ENCODE measurements around the gene TLE4.
A peak's percentile ranks its signal among the peaks of the same experiment; 100 is the strongest.

Gene TLE4

DNA sequence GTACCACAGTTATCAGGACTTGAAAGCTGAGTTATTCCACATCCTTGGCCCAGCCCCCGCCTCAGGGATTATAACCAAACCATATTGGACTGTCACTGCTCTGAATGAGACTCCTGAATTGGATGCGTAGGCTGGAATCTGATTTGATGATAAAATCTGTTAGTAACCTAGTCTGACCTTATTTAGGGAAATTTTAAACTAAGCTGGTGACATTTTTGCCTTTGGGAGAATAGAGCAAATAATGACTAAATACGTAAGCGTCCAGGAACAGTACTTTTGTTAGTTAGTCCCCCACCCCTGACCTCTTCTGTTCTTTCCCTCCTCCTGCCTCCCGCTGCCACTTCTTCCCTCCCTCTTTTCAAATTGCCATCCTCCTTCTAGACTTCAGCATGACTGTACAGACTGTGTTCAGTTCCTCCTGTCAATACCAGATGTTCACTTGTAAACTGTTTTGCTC lies 92.6 kb downstream of the TLE4 start:
- DNase-seq (ENCODE audit: low read depth in 2 of 2), result no peak

DNA sequence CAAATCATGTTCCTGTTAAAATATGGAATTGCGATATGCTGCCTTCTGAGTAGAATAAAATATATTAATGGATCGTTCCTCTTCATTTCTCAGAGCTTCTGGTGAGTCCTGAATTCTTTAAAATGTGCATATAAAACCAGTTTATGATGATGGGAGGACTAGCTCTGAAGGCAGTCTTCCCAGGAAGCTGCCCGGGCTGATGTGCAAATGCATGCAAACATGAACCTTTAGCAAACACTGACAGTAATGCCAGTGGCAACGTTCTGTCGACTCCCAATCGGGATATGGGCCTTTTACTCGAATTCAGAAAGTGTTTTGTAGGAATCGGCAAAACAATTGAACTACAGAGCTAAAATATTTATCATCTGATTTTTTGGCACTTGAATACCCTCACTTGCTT lies 93.6 kb downstream of the TLE4 start:
- DNase-seq (ENCODE audit: low read depth in 2 of 2), result no peak

DNA sequence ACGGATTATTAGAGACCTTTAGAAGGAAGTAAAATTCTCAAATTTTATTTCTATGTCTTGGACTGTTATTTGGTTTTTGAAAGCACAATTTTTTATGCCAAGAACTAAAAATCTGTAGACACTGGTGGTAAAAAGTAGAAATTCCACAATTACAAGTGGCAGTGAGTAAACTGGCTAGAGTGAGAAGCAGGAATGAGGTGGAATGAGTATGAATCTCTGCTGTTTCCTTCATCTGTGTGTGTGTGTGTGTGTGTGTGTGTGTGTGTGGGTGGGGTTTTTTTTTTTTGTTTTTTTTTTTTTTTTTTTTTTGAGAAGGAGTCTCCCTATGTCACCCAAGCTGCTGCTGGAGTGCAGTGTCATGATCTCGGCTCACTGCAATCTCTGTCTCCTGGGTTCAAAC lies 94.2 kb downstream of the TLE4 start:
- DNase-seq (ENCODE audit: low read depth in 2 of 2), result no peak

DNA sequence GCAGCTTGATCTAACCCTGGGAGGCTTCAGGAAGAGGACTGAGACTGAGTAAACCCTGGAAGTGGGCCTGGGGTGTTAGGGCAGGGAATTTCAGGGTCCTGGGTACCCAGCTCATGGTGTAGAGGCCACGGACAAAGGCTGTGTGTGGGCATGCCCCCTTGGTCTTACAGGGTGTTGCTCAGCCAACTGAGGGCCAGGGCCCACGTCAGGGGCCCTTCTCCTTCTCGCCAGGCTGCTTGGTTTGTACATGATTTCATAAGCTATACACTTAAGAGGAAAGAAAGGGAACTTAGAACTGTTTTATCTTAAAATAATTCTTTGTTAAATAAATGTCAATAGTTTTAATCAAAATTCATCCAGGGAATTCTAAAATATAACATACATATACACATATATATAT lies 95.4 kb downstream of the TLE4 start:
- DNase-seq (ENCODE audit: low read depth in 2 of 2), result no peak

DNA sequence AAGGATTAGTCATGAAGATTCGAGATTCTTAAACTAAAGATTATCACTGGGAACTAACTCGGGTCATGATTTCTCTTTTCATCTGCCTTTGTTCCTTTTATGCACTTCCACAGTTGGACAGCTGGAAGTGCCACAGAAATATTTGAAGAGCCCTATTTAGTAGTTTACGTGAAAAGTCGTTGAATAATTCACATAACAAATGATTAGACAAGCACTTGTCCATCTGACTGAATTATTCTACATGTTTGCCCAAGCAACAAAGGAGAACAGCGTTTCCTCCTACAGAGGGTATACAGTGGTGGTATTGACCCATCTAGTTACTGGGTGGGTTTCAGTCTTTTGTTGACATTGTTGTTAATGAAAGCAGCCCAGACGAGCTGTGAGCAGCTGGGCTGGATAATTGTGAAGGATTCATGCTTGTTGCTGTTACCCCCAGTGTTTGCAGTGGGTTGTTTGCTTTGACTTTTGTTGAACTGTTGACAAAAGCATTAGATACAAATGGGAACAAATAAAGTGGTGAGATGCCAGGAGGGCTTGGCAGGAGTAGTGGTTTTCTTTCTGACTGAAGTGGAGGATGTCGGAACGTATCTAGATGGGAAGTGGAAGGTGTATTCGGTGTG lies 96.2 kb downstream of the TLE4 start:
- DNase-seq (ENCODE audit: low read depth in 2 of 2), result no peak

DNA sequence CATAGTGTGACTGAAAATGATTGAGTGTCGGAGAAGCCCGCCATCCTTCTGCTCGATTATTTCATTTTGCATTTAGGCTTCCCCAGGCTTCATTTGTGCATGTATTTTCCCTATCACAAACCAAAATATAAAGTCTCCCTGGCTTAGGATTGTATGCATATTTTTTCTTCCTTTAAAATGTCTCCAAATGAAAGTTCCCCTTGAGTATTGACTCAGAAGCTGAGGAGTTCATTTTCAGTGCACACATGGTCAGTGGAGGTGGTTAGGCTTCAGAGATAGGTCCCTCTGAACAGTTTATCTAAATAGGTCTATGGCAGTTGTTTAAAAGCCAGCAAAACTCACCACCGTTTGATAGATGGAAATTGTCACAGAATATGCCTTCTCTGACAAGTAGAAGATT lies 97.2 kb downstream of the TLE4 start:
- no peak for DNase-seq (ENCODE audit: low read depth in 2 of 2)

DNA sequence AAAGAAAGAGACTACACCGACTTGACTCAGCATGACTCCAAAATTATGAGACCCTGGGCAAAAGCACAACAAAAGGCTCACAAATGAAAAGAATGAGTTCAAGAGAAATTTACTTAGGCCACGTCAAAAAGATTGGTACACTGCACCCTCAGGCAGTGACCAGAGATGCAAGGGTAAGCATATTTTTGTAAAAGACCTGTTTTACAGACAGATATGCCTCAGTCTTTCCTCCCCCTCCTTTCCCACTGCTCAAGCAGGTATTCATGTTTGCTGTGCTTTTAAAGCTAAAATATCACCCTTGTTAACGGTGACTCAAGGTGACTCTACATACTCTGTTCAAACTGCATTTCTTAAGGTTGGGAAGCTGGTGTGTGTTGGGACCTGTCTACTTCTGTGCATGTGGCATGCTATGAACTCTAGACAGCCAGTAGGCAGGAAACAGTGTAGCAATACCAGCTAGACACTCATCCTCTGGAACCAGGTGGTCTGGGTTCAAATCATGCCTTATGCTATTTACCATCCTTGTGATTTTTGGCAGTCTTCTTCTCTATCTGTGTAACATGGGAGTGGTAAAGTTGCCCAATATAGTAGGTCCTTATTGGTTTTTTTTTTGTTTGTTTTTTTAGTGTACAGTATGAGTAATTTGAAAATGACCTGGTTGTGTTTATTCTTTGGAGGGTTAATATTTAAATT lies 98.7 kb downstream of the TLE4 start:
- DNase-seq (ENCODE audit: low read depth in 2 of 2), result no peak

DNA sequence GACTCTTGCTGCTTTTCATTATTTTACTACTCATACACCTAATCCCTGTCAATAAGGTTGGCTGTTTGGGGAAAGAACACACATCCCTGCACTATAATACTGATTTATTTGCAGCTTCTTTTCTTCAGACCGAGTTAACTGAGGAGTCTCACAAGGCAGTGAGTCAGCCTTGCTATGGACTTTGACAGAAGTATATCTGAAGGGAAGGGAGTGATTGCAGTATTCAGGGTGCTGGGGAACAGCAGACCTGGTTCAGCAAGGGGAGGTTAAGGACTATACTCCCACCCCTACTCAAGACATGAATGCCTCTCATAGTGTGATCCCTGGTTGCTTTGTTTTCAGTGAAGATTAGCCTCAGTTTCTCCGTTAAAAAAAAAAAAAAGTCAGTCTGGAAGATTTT lies 99.8 kb downstream of the TLE4 start:
- no peak for DNase-seq (ENCODE audit: low read depth in 2 of 2)

DNA sequence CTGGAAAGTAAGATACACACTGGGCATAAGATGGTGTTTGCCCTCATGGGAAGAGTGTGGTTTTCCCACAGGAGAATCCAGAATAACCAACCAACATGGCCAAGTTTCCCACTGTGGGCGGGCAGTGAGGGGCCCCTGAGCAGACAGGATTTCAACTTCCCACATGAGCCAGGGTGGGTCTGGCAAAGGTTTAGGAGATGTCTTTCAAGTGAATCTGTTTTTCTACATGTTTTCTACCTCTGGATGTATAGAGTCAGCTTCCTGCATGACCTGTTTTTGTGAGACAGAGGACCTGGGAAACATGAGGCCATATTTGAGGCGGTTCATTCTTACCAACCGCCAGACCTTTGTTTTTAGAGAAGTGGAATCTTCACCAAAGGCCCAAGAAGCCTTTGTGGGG lies 100.5 kb downstream of the TLE4 start:
- DNase-seq (ENCODE audit: low read depth in 2 of 2), result no peak

DNA sequence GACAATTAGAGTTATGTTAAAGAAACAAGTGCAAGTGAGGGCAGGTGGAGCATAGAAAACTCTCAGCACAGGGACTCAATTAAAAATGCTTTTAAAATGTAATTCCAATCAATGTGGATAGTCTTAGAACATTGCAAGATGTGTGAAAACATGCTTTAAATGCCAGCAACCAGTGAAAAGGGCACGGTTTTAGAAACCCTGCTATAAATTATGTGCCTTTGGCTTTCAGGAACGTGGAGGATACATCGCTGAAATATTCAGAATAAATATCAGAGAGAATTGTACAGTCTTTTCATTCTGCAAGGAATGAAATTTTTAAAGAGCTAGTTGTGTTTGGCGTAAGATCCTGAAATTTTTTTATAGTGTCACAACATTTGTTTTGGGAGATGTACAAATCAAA lies 101.1 kb downstream of the TLE4 start:
- DNase-seq (ENCODE audit: low read depth in 2 of 2), result no peak

DNA sequence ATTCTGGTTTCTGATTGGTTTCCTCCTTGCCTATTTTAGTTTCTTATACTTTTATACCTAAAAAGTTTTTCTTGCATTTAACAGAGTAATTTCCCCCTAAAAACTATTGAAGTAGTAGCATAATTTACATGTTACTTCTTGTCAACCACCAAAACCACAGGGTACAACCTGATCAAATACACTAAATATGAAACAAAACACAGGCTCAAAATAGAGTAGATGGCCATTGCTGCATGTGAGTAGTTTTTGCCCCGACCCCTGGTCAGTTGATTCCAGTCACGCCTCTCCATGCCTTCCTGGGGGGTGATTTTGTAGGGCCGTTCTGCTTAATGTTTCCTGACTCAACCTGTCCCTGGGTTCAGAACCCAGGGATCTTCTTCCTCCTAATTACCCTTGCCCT lies 101.8 kb downstream of the TLE4 start:
- no peak for DNase-seq (ENCODE audit: low read depth in 2 of 2)

DNA sequence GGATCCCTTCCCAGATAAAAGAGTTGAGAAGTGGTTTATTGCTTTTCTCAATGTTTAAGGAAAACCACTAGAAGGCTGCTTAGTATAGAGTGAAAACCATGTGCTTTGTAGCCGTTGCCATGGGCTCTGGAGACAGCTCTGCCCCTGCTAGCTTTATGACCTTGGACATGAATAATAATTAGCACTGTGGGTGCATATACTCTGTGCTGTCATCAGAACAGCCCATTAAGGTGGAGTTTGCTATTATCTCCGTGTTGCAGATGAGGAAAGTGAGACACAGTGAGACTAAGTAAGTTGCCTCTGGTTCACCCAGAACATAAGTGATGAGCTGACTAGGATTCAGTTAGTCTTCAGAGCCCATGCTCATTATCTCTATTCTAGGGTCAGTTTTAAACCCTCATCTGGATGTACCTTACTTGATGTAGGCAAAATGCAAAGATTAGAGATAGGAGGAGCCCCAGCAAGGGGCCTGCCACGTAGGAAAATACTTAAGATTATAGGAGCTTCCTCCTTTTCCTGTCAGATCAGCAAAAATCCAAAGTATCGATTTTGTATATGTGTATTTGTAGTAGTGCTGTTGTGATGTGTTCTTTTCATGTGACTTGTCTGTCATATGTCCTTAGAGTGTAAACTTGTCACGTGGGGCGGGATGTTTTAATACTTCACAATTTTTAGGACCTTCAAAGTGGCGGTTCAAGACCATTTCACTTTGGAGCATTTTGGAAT lies 102.5 kb downstream of the TLE4 start:
- no peak for DNase-seq (ENCODE audit: low read depth in 2 of 2)

DNA sequence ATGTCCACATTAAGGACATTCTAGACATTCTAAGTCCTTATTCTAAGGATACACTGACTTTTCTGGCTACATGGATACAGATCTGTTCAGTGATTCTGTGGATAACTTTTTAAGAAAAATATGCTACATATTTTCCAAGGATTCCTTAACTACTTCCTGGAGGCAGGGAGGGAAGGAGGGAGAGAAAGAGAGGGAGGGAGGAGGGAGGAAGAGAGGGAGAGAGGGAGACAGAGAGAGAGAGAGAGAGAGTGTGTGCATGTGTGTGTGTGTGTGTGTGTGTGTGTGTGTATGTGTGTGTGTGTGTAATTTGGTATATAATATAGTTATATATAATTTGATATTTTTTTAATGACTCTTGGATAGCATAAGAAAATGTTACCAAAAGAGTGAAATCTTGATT lies 109.8 kb downstream of the TLE4 start:
- no peak for DNase-seq (ENCODE audit: low read depth in 2 of 2)

DNA sequence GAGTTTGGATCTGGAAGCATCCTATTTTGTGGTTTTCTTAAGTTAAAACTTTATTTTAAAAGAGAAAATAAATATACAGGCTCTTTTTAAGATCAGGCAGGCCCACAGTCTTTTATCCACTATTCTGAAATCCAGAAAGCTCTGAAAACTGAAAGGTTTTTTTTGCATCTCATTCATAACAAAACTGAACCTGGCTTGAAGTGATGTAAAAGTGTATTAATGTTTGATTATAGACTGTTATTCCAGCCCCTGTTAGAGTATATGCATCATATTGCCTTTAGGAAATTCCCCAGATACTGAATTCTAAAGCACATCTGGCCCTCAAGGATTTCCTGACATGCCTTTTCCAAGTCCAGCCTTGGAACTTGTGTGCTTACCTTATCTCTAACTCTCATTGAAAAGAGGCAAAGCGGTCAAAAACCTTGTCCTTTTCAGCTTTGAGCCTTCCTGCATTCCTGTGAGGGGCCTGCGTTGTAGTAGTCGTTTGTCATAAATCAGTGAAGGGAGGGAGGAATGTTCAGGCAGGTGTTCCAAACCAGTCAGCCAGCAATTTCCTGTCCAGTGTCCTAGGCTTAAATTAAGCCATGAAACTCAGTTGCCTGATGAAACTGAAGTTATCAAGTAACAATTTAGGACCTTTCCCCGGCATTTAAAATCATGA lies 110.4 kb downstream of the TLE4 start:
- DNase-seq (ENCODE audit: low read depth in 2 of 2), result no peak

DNA sequence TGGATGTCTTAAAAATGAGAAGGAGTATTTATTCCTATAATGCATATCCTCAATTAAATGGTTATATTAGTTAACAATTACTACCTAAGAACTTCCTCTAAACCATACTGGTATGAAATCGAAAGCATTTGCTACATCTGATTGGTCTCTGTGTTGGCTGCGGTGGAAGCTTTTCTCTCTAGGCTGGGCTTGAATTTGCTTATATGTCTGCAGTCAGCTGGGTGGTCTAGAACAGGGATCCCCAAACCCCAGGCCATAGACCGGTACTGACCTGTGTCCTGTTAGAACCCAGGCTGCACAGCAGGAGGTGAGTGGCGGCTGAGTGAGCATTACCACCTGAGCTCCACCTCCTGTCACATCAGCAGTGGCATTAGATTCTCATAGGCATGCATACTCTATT lies 112.3 kb downstream of the TLE4 start:
- DNase-seq (ENCODE audit: low read depth in 2 of 2), result no peak

DNA sequence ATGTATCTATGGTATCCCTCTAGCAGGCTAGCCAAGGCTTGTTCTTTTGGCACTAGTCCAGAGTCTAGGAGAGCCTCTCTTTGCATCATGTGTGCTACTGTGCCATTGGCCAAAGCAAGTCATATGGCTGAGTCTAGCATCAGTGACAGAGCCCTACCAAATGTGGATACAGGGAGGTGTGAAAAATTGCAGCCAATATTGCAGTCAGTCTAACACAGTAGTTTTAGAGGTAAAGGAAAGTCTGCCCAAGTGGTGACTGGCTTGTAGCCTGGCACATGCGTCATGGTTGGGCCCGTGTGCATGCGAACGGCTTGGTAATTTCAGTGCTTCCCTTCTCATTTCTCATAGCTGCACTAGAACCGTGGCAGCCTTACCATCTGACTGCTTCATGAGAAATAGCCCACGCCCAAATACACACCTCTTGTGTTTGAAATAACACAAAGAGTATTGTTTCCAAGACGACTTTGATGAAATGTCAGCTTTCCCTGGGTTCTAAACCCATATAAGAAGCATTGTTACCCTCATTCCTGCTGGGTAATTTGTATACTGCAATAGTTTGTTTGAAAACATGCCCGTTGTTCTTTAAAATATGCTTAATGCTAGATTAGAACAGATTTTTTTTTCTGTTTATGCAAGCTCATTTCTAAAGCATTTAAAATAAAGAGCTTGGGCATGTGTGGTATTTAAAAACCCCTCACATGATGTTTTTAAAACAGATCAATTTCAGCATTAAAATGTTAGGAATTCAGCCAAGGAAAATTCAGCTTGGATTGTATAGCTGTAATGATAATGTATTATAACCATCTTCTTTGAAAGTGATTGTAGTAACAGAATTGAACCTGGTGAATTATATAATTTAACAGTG lies 113.2 kb downstream of the TLE4 start:
- no peak for DNase-seq (ENCODE audit: low read depth in 2 of 2)

DNA sequence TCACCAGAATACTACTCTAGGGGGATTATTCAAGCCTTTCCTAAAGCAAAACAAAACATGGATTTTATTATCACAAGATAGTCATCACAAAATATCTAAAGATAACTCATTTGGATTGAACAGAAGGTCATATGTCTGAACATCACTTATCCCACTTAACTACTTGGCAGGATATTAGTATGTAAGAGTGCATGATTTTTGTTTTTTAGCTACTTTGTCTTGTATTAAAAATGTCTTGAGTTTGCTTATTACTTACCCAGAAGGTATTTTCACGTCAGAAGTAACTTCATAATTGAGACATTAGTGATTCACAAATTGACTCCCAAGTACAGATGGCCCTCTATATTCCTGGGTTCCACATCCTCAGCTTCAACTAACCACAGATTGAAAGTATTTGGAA lies 113.8 kb downstream of the TLE4 start:
- no peak for DNase-seq (ENCODE audit: low read depth in 2 of 2)

DNA sequence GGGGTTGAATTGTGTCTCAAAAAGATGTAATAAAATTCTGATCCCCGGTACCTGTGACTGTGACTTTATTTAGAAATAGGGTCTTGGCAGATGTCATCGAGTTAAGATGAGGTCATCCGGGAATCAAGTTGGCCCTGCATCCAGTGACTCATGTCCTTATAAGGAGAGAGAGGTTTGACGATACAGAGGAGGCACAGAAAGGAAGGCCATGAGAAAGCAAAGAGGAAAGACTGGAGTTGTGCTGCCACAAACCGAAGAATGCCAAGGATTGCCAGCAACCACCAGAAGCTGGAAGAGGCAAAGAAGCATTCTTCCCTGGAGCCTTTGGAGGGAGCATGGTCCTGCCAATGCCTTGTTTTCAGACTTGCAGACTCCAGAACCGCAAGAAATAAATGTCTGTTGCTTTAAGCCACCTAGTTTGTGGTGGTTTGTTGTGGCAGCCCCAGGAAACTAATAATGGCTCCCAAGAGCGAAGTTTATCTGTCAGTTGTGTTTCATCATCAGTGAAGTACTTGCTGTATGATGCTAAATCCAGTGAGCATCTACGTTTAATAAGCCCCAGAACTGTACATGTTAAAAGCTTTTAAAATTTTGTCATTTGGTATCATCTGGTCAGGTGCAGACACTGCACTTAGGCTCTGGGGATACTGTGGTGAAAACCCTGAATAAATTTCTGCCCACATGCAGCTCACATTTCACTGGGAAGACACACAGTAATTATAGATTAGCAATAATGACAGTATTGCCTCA lies 114.8 kb downstream of the TLE4 start:
- DNase-seq (ENCODE audit: low read depth in 2 of 2), result no peak

DNA sequence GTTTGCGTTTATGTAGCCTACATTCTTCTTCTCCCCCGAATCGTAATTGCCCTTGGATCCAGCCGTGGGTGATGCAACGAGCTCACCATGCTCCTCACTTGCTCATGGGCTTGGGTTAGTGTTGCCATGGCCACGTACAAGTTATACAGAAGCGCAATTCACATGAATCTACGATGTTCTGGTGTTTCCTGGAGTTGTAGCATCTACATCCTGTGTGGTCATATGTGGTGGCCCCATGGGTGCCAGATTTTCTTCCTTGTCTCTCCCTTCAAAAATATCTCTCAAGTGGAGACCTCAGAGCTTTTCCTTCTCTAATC lies 115.3 kb downstream of the TLE4 start:
- DNase-seq (ENCODE audit: low read depth in 2 of 2), result peak in 1 of 2 donors; percentile 8

DNA sequence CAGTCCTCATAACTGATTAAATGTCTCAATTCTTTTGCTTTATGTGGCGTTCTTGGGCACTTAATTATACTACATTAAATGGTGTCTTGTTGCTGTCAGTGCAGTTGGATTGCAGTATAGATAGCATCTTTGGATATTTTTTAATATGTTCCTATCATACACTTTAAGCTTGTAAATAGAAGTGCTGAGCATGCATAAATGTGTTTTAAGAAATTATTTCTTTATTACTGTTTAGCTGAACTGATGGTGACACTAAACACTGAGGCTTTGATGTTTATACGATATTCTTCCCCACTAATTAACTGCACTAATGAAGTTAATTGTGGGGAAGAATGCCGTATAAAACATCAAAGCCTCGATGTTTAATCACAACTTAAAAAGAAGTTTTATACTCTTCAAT lies 116.6 kb downstream of the TLE4 start:
- DNase-seq (ENCODE audit: low read depth in 2 of 2), result no peak

DNA sequence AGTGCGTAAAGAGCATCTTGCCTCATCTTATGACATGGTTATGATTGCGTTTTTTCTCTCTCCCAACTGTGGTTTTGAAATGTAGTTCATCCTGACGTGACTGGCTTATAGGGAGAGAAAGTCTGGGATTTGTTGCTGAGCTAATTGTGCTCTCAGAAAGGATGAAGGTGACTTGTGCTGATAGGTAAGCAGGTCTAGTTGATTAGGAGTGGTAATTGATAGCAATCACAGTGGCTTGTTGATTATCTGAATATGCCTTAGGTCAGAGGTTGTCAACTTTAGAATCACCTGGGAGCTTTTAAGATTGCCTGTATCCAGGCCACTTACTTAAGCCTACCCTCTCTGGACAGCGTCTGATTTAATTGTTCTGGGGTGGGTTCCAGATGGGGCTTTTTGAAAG lies 117.8 kb downstream of the TLE4 start:
- DNase-seq (ENCODE audit: low read depth in 2 of 2), result no peak

All from stimulated activated CD4-positive, alpha-beta T cell treated with anti-CD3 and anti-CD28 coated beads, Interleukin-15, amount 100 ng/mL, for 48 hours (primary cell).